ENCODE measurements around the gene OR1F1.
"Not testable (repeated sequence)": the region's sequence is repeated elsewhere in the genome, so short reads cannot be mapped to it uniquely, and the experiment has no call there.

Gene OR1F1

DNA sequence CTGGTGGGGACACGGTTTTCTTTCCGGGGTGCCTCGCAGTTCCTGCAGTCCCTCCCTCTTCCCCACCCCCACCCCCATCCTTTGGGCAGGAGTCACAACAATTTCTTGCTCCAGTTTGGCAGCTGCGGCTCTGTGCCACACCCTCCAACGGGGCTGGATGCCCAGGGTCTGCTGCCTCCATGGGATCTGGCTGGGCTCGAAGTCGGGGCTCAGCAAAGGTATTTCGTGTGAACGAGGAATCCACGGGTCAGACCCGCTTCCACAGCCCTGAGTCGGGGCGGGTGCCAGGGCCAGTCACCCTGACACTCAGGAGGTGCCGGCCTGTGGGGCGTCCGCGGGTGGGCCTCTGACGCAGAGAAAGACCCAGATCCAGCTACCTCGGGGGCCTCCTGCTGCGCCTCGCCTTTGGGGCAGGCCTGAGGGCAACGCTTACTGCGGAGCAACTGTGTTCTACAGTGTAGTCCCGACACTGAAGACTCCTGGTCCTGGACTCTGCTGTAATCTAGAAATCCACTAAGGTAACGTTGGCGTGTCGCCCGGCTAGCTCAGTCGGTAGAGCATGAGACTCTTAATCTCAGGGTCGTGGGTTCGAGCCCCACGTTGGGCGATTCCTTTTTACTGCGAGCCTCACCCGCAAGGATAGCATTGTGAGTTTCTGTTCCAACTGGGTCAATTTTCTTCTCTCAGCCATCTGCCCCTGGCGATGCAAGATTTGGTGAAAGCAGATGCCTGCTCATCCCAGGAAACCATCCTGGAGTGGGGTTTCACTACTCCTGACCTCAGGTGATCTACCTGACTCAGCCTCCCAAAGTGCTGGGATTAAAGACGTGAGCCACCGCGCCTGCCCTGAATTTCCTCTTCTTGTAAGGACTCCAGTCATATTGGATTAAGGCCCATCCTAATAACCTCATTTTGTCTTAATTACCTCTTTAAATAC is 12.6 kb upstream of the OR1F1 start:
- DNase-seq = no peak

DNA sequence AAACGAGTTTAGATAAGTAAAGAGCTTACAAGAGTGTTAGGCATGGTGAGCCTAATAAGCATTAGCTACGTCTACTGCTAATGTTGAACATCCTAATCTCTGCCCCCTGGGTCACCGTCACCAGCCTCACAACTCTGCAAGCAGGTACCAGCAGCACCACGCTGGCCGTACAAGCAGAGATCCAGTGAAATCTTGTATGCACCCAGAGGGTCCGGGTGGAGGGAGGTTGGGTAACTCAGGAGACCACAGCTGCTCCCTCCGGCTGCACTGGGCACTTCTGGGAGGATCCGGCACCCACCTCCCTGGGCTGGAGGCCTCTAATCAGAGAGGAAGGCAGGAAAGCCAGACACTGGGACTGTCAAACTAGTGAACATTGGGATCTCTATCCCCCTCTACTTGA is 8.4 kb upstream of the OR1F1 start:
- DNase-seq = no peak

DNA sequence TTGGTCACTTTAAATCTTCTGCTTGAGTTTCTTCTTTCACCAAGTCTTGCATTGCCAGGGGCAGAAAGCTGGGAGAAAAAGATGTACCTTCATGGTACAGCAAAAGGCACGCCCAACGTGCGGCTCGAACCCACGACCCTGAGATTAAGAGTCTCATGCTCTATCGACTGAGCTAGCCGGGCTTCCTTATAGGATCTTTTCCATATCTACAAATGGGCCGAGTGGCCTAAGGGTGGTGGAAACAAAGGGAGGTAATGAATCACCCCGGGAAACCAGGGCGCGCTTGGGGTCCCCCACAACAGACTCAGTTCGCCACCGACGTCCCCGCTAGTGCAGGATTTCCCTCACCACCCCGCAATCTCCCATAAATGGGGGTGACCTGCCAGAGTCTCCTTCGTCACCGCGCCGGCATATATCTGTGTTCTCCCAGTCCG is 7.5 kb upstream of the OR1F1 start:
- no peak for DNase-seq

DNA sequence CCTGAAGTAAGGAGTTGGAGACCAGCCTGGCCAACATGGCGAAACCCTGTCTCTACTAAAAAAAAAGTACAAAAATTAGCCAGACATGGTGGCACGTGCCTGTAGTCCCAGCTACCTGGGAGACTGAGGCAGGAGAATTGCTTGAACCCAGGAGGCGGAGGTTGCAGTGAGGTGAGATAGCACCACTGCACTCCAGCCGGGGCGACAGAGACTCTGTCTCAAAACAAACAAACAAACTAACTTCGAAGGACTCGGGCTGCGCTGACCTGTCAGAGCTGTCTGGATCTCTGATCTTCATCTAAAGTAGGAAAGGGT is 5.8 kb upstream of the OR1F1 start:
- DNase-seq = not testable (repeated sequence)

DNA sequence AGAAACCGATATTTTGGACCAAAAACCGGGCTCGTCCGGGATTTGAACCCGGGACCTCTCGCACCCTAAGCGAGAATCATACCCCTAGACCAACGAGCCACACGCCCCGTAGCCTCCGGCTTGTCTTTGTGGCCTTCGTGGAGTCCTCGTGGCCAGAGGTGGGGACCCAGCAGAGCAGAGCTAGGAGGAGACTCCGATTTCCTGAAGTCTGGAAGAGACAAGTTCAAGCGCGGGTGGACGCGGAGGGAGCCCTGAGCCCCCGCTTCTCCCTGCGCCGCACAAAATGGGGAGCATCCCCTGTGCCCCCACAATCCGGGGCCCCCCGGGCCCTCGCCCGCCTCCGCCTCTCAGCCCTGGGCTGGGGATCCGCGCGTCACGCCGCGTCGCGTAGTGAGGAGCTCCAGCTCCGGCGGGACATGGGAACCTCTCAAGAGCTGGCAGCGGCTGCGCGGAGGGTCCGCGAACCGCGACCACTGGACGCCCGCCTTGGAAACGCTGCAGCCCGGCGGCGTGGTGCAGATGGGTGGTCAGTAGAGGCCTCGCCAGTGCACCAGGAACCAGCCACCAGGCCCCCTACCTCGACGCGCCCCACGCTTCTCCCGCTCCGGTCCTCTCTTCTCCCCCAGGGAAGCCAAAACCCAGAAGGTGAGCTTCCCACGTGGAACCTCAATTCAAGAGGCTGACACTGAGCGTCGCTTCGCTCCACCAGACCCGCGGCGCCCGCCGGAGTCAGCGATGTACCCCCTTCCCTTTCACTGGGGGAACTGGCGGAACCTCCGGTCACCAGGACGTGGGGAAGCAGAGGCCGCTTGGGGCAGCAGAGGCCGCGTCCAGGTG is 5.2 kb upstream of the OR1F1 start:
- DNase-seq = peak; percentile 40

DNA sequence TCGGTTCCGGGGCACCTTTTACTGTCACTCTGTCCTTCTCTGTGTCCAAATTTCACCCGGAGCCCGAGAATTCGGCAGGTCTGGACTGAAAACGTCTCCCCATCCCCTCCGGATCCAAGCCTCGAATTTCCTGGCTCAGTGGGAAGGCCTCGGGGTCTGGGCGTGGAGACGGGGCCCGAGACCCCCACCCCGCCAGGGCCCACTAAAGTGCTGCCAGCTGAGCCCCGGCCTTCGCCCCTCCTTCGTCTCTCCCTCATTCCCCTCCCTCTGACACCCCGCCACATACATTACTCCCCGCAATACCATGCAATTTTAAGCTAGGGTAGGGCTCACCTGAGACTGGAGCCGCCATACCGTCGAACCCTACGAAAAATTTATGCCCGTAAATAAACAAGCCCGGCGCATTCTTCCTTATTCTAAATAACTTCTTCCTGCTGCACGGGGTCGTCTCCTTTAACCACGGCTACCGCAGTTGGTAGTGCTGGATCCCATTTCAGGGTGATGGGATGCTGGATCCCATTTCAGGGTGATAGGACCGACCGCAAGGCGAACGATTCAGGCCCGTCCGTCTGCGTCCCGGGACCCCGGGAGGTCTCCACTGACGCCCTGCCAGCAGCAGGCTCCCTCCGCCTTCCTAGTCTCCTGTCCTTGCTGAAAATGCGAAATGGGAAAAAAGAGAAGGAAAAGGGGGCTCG is 4.4 kb upstream of the OR1F1 start:
- DNase-seq = no peak

DNA sequence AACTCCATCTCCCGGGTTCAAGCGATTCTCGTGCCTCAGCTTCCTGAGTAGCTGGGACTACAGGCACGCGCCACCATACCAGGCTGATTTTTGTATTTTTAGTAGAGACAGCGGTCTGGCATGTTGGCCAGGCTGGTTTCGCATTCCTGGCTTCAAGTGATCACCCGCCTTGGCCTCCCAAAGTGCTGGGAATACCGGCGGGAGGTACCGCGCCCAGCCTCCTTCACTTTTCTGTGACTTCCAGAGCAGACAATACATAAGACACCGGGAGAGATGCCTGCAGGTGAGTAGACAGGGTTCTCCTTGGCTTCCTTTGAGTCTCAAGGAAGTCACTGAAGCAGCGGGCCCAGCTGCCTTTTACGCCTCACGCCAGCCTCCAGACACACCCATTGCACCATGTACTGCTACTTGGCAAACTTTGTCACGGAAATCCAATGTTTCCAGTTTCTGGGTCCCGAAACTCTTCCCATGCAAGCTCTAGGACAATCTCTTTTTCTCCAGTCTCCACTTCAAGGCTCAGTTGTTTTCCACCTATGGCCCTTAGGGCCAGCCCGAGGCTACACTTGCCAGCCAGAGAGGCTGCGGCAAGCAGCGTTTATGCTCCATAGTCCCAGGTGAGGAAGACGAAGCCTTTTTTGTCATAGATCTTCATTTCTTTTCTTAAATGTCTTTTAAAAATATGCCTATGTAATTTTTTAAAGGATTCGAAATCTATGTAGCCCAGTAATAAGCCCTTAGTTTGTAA is 886 bp upstream of the OR1F1 start:
- no peak for DNase-seq

DNA sequence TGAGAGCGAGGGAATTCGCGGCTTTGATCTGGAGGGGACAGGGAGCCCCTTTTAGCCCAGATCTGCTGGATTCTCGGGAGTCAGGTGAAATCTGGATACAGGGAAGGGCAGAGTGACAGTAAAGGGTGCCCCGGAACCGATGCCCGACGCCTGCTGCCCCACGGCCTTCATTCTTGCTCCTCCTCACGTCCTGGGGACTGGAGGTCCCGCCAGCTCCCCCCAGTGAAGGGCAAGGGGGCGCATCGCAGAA is 596 bp downstream of the OR1F1 start:
- no peak for DNase-seq

DNA sequence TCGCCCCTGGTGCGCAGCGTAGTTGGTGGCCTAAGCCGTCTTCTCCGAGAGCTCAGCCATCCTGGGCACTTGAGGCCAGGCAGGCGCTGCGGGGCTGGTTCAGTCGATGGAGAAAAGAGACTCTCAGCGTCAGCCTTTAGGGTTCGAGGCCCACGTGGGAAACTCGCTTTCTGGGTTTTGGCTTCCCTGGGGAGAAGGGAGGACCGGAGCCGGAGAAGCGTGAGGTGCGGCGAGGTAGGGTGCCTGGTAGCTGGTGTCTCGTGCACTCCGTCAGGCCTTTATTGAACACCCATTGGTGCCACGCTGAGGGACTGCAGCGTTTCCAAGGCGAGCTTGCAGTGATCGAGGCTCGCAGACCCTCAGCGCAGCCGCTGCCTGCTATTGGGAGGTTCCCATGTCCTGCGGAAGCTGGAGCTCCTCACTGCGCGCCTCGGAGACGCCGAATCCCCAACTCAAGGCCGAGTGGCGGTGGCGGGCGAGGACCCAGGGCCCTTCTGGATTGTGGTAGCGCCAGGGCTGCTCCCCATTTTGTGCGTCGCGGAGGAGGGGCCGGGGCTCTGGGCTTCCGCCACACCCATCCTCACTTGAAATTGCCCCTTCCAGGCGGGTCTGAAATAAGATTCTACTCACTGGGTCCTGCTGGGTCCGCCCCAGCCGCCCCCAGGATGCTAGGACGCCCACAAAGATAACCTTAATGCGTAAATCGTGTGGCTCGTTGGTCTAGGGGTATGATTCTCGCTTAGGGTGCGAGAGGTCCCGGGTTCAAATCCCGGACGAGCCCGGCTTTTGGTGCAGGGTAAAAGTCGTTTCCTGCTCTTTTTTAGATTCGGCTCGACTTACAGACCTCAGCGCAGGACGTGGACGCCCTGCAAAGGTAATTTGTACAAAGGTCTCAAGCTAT is 1.2 kb downstream of the OR1F1 start:
- no peak for DNase-seq

DNA sequence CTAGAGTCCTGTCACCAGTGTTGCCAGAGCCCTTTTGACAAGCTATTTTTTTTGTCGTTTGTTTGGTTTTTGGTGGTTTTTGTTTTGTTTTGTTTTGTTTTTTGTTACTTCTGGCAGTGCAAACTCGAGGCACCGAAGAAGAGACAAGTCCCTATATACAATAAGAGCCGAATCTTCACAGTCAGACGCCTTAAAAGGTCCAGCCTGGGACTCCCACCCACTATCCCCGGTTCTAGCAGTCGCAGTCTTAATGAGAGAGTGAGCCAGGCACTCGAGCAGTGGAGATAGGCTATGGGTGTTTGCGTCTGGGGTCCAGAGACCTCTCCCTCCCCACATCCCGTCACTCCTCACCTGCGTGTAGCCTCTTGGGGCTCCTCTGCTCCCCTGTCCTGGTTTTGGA is 1.9 kb downstream of the OR1F1 start:
- DNase-seq = no peak

DNA sequence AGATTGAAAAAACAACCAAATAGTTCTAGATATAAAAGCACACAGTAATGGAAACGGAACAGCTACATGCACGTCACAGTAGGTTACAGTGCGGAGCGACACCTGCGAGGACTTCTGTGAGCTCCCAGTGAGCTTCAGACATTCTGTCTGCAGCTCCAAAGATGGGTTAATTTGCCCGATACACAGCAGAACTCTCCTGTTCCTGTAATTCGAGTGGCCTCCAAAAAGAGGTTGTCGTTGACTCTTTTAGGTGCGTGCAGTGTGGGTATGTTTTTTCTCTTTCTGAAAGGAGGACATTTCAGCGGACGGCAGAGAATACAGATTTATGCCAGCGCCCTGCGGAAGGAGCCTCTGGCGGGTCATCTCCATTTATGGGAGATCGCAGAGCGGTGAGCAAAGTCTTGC is 2.9 kb downstream of the OR1F1 start:
- no peak for DNase-seq

DNA sequence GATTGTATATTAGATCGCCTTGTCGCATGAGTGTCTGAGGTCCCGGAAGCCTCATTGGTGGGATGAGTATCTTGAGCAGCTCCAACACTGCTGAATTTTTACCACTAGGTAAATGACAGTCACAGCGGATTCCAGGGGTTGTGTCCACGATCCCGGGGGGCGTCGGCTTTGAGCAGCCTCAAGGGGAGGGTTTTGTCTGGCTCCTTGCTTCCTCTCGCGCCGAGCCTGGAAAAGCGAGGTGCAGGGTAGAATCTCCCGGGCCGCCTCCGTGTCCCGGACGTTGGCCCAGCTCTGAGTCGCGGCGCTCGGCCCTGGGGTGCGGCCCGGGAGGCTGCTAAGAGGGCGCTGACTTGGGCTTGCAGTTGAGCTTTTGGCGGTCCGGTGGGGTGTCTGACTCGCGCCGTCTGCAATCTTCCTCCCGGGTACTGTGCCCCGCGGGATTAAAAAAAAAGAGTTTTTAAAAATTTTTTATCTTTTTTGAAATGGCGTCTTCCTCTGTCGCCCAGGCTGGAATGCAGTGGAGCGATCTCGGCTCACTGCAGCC is 4.5 kb downstream of the OR1F1 start:
- DNase-seq = no peak

DNA sequence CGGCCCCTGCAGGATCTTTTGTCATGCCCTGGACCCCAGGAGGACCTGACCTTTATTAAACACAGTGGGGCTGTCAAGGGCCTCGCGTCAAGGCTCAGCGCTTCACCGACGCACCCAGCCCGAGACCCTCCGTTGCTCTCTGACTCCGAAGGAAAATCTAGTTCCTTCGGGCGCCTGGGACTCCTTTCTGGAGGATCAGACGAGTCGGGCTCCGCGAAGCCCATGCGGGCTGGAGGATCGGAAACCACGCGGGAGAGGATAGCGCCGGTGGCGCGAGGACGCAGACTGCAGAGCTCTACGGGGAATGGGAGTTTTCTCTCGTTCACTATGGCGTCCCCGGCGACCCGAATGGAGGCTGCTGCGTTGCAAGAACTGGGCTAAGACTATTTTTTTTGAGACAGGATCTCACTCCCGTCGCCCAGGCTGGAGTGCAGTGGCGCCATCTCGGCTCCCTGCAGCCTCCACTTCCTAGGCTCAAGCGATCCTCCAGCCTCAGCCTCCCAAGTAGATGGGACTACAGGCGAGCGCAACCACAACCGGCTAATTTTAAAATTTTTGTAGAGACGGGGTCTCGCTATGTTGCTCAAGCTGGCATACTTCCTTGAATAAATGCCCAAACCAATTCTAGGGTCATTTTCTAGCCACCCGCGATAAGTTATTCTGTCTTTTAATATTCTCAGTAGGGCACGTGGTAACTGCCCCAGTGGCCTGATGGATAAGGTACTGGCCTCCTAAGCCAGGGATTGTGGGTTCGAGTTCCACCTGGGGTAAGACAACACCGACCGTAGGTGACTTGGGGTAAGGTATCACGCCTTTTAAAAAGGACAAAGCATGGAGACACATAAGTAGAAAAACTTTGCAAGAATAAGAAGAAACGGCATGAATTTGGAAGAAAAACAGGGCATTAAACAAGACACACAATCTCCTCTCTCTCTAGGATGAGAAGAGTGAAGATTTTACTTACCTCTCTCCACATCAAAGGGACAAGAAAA is 5.5 kb downstream of the OR1F1 start:
- DNase-seq = no peak

DNA sequence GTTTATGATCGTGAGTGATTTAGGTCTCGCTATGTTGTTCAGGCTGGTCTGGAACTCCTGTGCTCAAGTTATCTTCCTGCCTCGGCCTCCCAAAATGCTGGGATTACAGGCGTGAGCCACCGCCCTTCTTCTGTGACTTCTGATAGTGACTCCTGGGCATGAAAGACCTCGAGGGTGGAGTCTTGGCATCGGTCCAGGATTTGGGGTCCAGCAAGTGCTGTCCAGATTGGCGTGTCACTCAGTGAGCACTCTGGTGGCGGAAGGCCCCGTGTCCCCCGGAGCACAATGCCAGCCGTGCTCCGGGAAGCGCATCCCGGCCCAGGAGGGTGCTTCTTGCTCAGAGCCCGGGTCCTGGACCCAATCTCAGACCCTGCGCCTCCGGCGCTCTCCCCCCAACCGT is 6.8 kb downstream of the OR1F1 start:
- DNase-seq = no peak

DNA sequence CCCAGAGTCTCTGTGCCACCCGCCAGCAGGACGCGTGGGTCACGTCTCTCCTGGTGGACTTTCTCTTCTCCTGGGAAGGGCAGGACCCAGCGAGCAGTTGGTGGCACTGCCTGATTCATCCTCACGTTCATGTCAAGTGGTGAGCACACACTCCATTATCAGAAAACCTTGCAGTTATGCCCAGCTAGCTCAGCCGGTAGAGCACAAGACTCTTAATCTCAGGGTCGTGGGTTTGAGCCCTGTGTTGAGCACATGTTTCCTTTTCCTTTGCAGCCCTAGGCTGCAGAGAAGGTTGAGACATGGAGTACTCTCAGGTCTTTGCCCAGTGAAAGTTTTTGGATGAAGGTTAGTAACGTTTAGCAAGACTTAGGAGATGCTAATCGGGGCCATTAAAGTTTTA is 8.0 kb downstream of the OR1F1 start:
- DNase-seq = no peak

DNA sequence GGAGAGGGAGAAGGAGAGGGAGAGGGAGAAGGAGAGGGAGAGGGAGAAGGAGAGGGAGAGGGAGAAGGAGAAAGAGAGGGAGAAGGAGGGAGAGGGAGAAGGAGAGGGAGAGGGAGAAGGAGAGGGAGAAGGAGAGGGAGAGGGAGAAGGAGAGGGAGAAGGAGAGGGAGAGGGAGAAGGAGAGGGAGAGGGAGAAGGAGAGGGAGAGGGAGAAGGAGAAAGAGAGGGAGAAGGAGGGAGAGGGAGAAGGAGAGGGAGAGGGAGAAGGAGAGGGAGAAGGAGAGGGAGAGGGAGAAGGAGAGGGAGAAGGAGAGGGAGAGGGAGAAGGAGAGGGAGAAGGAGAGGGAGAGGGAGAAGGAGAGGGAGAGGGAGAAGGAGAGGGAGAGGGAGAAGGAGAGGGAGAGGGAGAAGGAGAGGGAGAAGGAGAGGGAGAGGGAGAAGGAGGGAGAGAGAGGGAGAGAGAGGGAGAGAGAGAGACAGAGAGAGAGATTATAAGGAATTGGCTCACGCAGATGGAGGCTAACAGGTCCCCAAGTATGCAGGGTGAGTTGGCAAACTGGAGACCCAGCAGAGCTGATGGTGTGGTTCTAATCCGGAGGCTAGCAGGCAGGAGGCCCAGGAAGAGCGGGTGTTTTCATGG is 9.8 kb downstream of the OR1F1 start:
- not testable (repeated sequence) for DNase-seq

DNA sequence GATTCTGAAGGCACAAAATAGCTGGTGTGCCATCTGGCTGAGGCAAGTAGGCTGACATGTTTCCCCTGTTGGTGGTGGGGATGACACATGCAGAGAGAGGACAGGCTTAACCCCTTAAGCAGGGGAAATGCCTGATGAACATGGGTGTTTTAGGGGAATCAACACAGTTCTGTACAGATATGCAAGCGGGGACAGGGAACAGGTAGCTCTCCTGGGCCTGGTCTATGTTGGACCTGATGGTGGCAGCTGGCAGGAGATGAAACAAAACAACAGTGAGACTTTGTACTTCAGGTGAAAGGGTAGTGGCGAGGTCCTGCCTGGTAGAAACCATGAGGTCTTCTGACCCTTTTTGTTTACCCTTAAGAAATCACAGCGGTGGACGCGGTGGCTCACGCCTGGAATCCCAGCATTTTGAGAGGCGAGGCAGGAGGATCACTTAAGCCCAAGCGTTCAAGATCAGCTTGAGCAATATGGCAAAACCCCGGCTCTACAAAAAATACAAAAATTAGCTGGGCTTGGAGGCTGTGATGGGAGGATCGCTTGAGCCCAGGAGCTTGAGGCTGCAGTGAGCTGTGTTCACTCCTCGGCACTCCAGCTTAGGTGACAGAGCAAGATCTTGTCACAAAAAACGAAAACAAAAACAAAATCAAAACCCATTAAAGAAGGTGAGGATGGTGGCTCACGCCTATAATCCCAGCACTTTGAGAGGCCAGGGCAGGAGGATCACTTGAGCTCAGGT is 10.5 kb downstream of the OR1F1 start:
- DNase-seq = no peak

DNA sequence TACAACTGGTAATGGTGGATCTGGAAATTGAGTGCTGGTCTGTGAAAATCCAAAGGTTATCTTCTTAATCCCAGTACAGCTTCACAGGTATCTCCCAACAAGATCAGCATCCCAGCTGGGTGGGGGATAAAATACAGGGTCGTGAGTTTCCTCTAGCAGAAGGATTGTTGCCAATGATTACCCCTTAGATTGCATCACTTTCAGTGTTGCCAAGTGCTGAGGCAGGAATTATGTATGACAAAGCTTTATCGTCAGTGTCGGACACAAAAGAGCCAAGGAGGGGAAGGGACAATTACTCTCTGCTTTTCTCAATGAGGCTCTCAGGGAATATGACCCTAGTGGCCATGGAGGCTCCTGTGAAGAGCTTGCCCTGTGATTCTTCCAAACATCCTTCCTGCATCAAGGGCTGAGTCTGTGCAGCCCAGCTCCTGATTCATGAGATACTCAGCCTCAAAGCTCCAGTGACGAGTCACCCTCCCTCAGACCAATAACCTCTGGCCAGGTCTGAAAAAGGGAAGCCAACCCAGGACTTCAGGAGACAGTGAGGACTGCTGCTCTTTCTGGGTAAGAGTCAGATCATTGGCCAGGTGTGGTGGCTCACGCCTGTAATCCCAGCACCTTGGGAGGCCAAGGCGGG is 15.0 kb downstream of the OR1F1 start:
- DNase-seq = no peak

DNA sequence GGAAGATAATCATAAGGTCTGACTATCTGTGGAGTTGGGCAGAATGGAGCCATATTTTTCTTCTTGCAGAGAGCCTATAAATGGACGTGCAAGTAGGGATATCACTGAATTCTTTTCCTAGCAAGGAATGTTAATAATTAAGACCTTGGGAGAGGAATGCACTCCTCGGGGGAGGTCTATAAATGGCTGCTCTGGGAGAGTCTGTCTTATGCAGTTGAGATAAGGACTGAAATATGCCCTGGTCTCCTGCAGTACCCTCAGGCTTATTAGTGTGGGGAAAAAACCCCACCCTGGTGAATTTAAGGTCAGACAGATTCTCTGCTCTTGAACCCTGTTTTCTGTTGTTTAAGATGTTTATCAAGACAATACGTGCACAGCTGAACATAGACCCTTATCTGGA is 17.9 kb downstream of the OR1F1 start:
- not testable (repeated sequence) for DNase-seq
